ENCODE data around the gene SLC19A3.
"Not testable (repeated sequence)": the region's sequence is repeated elsewhere in the genome, so short reads cannot be mapped to it uniquely, and the experiment has no call there.

Gene SLC19A3

DNA sequence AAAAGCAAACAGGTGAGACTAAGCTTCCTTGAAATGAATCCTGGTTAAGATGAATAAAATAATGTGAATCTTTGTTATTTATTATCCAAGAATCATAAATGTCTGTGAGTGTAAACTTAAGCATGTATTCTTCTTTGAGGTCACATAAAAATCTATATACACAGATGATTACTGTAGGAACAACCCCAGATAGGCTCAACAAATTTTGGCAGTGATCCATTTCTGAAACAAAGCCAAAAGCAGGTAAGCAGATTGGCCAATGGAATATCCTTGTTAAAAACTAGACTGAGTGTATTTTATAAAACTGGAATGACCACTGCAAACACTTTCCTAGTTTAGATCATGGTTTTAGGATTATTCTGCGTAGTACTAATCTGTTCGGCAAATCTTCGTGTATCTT, 39.9 kb downstream of the SLC19A3 start:
- no peak overlapping the region for H2AFZ ChIP-seq (ENCODE audit: low read depth)
- no peak overlapping the region for H3K27ac ChIP-seq
- no peaks in the 10 kb centered on the region for H3K27me3 ChIP-seq (ENCODE audit: insufficient read depth, low read depth)
- no peaks in the 10 kb centered on the region for H3K36me3 ChIP-seq (ENCODE audit: insufficient read depth)
- no peaks in the 10 kb centered on the region for H3K4me1 ChIP-seq (ENCODE audit: low read depth, poor library complexity, severe bottlenecking)
- H3K9ac ChIP-seq, result no peak overlapping the region
- no peak overlapping the region for H3K4me2 ChIP-seq
- no peaks in the 10 kb centered on the region for H3K79me2 ChIP-seq (ENCODE audit: insufficient read depth, low read depth)
- no peak for TF ChIP-seq CTCF (conservative IDR thresholded peaks at IDR 0.05; ENCODE audit: low read depth, low read length)
- H3K4me3 ChIP-seq (IDR thresholded peaks at IDR 0.05; ENCODE audit: insufficient read depth, low read depth, low read length), result no peak overlapping the region
- no peaks in the 10 kb centered on the region for H4K20me1 ChIP-seq (ENCODE audit: insufficient read depth)

DNA sequence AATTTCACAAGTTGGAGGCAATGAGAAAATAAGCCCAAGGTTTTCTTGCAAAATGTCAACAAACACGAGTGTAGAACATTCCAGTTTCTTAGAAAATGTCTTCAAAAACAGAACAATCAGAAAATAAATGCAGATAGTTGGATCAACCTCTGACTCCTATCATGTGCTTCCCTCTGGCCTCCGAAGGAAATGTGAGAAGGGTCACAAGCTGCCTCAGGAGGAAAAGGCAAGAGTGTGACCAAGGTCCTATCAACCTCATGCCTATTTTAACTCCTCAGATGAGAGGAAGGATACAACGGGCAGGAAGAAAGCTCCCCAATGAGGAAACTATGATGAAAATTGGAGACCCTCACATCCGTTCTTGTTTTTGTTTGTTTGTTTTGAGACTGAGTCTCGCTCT, 43.3 kb downstream of the SLC19A3 start:
- no peaks in the 10 kb centered on the region for H4K20me1 ChIP-seq (ENCODE audit: insufficient read depth)
- H3K36me3 ChIP-seq (ENCODE audit: insufficient read depth), result no peaks in the 10 kb centered on the region
- no peak overlapping the region for H3K4me3 ChIP-seq (IDR thresholded peaks at IDR 0.05; ENCODE audit: insufficient read depth, low read depth, low read length)
- H3K27ac ChIP-seq, result no peak overlapping the region
- TF ChIP-seq CTCF (conservative IDR thresholded peaks at IDR 0.05; ENCODE audit: low read depth, low read length), result no peak
- no peak overlapping the region for H3K9ac ChIP-seq
- no peaks in the 10 kb centered on the region for H3K4me1 ChIP-seq (ENCODE audit: low read depth, poor library complexity, severe bottlenecking)
- H3K79me2 ChIP-seq (ENCODE audit: insufficient read depth, low read depth), result no peaks in the 10 kb centered on the region
- no peaks in the 10 kb centered on the region for H3K27me3 ChIP-seq (ENCODE audit: insufficient read depth, low read depth)
- no peak overlapping the region for H2AFZ ChIP-seq (ENCODE audit: low read depth)
- H3K4me2 ChIP-seq, result no peak overlapping the region

GRCh38 chr2:227673620-227674019, 44.2 kb downstream of the SLC19A3 start:
- H3K4me1 ChIP-seq (ENCODE audit: low read depth, poor library complexity, severe bottlenecking); H3K79me2 ChIP-seq (ENCODE audit: insufficient read depth, low read depth); H3K27ac ChIP-seq; H3K36me3 ChIP-seq (ENCODE audit: insufficient read depth); H3K9ac ChIP-seq; H2AFZ ChIP-seq (ENCODE audit: low read depth); H3K4me3 ChIP-seq (IDR thresholded peaks at IDR 0.05; ENCODE audit: insufficient read depth, low read depth, low read length); H3K27me3 ChIP-seq (ENCODE audit: insufficient read depth, low read depth); H4K20me1 ChIP-seq (ENCODE audit: insufficient read depth); H3K4me2 ChIP-seq: not testable (repeated sequence)

- H4K20me1 ChIP-seq (ENCODE audit: insufficient read depth), result no peaks in the 10 kb centered on the region
- H3K9ac ChIP-seq, result no peak overlapping the region
- H3K4me3 ChIP-seq (IDR thresholded peaks at IDR 0.05; ENCODE audit: insufficient read depth, low read depth, low read length), result no peak overlapping the region
- H3K4me2 ChIP-seq, result no peak overlapping the region
- no peaks in the 10 kb centered on the region for H3K36me3 ChIP-seq (ENCODE audit: insufficient read depth)
- H3K79me2 ChIP-seq (ENCODE audit: insufficient read depth, low read depth), result no peaks in the 10 kb centered on the region
- TF ChIP-seq CTCF (conservative IDR thresholded peaks at IDR 0.05; ENCODE audit: low read depth, low read length), result no peak
- no peak overlapping the region for H3K27ac ChIP-seq
- no peaks in the 10 kb centered on the region for H3K27me3 ChIP-seq (ENCODE audit: insufficient read depth, low read depth)
- H2AFZ ChIP-seq (ENCODE audit: low read depth), result no peak overlapping the region
- H3K4me1 ChIP-seq (ENCODE audit: low read depth, poor library complexity, severe bottlenecking), result no peaks in the 10 kb centered on the region
Measured at GRCh38 chr2:227671170-227671905, 46.5 kb downstream of the SLC19A3 start.

DNA sequence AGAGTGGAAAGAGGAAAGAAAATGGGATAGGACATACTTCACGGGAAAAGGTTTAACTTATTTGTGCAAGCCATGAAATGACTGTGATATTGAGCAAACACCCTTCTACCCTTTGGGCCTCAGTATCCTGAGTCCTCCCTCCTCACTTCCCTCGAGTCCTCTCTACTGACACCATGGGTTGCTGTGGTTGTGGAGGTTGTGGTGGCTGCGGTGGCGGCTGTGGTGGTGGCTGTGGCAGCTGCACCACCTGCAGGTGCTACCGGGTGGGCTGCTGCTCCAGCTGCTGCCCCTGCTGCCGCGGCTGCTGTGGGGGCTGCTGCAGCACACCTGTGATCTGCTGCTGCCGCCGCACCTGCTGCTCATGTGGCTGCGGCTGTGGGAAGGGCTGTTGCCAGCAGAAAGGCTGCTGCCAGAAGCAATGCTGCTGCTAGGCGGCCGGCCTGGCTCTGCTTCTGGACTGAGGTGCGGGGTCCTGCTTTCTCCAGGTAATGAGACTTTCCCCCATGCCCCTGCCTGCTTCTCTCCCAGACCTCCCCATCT, 51.1 kb downstream of the SLC19A3 start, which contains the start of gene SCYGR5:
Gene SCYGR5 (plus strand): TSS at position 174 of the 540 bp plus-strand sequence. CDS start 0 bp downstream, at position 174.
- not testable (repeated sequence) for H3K36me3 ChIP-seq (ENCODE audit: insufficient read depth); H3K27me3 ChIP-seq (ENCODE audit: insufficient read depth, low read depth); H3K79me2 ChIP-seq (ENCODE audit: insufficient read depth, low read depth); H3K4me1 ChIP-seq (ENCODE audit: low read depth, poor library complexity, severe bottlenecking); H3K4me2 ChIP-seq; H3K27ac ChIP-seq; H2AFZ ChIP-seq (ENCODE audit: low read depth); H3K9ac ChIP-seq; H3K4me3 ChIP-seq (IDR thresholded peaks at IDR 0.05; ENCODE audit: insufficient read depth, low read depth, low read length); H4K20me1 ChIP-seq (ENCODE audit: insufficient read depth)

Data from KMS-11 (cell line).